Esophagus (tissue), 2 donors: ENCODE data around the gene C2orf76. TPM values are rescaled to one million over a fixed set of nuclear protein-coding genes. Genes with fewer than 3 reads are reported as not detected.
A peak's percentile ranks its signal among the peaks of the same experiment; 100 is the strongest.

Experiments used
- H3K27ac ChIP-seq, 2 donors: one replicate each; pipeline ENCODE4 v1.5.1; 2013; ENCODE audit warnings: low read depth in 2 of 2, mild to moderate bottlenecking in 2 of 2, inconsistent platforms in 1 of 2, low read length in 1 of 2, moderate library complexity in 1 of 2
- H3K27me3 ChIP-seq, 2 donors: one replicate each; pipeline ENCODE4 v1.6.1; 2013; ENCODE audit warnings: low read length in 2 of 2, control low read depth in 1 of 2, mild to moderate bottlenecking in 1 of 2; ENCODE audit not compliant: insufficient read depth in 2 of 2, control insufficient read depth in 1 of 2
- H3K36me3 ChIP-seq, 2 donors: one replicate each; pipeline ENCODE4 v1.6.1; 2013; ENCODE audit warnings: low read length in 1 of 2; ENCODE audit not compliant: control insufficient read depth in 2 of 2, insufficient read depth in 2 of 2
- H3K4me1 ChIP-seq, 2 donors: one replicate each; pipeline ENCODE4 v1.6.1; 2013; ENCODE audit warnings: low read length in 1 of 2; ENCODE audit not compliant: control insufficient read depth in 2 of 2, insufficient read depth in 2 of 2
- H3K4me3 ChIP-seq, 2 donors: one replicate each; pipeline ENCODE4 v1.5.1; 2013; ENCODE audit warnings: low read length in 2 of 2, mild to moderate bottlenecking in 2 of 2, low read depth in 1 of 2, moderate library complexity in 1 of 2
- H3K9me3 ChIP-seq, 2 donors: one replicate each; pipeline ENCODE4 v1.6.1; 2013; ENCODE audit warnings: mild to moderate bottlenecking in 2 of 2, low read depth in 1 of 2, low read length in 1 of 2, moderate library complexity in 1 of 2; ENCODE audit not compliant: control insufficient read depth in 2 of 2, insufficient read depth in 1 of 2
- WGBS, 2 donors: extraction: QIAGEN DNeasy Blood & Tissue Kit; methylation state at CpG; one replicate each; pipeline ENCODE4 v1.1.7; 2013; 5-methylcytosine and 5-hydroxymethylcytosine counted together
- polyA plus RNA-seq, 2 donors: library from polyadenylated mRNA; stranded (reverse); fragments of 200-250 nt; gene quantifications; one replicate each; pipeline ENCODE4 v1.2.3, GENCODE V29; 2013
- donor health status: healthy with polysubstance abuse.
- donor health status: Bipolar disorder and iron deficiency.

C2orf76 gene
- polyA plus RNA-seq, 2 donors, result 11.7 to 12.6 TPM

- Histone ChIP-seq H3K27me3 (no peaks in the 10 kb centered on the region), H3K27ac (peak overlapping the region; percentile 73 to 86), H3K4me3 (no peak overlapping the region), H3K4me1 (no peaks in the 10 kb centered on the region), H3K36me3 (no peaks in the 10 kb centered on the region), H3K9me3 (no peaks in the 10 kb centered on the region)
- 52 to 60% methylated on average over 8 of the region's 8 CpGs for WGBS, 2 donors
Measured at GRCh38 chr2:119323459-119323858, 43.2 kb downstream of the C2orf76 start.

- no peak overlapping the region for H3K4me3 ChIP-seq
- H3K4me1 ChIP-seq, result no peaks in the 10 kb centered on the region
- no peaks in the 10 kb centered on the region for H3K9me3 ChIP-seq
- no peaks in the 10 kb centered on the region for H3K27me3 ChIP-seq
- H3K36me3 ChIP-seq, result no peaks in the 10 kb centered on the region
- no peak overlapping the region for H3K27ac ChIP-seq
- WGBS, 2 donors, result 57 to 67% methylated on average over 7 of the region's 7 CpGs
Measured at GRCh38 chr2:119319593-119319992, 47.0 kb downstream of the C2orf76 start.

- Histone ChIP-seq H3K4me3 (no peak overlapping the region), H3K27me3 (no peaks in the 10 kb centered on the region), H3K9me3 (no peaks in the 10 kb centered on the region), H3K27ac (no peak overlapping the region), H3K36me3 (no peaks in the 10 kb centered on the region), H3K4me1 (no peaks in the 10 kb centered on the region)
- 95 to 98% methylated on average over 1 of the region's 1 CpG for WGBS, 2 donors
Measured at GRCh38 chr2:119317554-119317953, 49.1 kb downstream of the C2orf76 start.

GRCh38 chr2:119316066-119316465, 50.6 kb downstream of the C2orf76 start:
- H3K27ac ChIP-seq, result no peak overlapping the region
- H3K9me3 ChIP-seq, result no peaks in the 10 kb centered on the region
- no peaks in the 10 kb centered on the region for H3K27me3 ChIP-seq
- whole genome bisulfite sequencing, 2 donors, result 62 to 65% methylated on average over 3 of the region's 3 CpGs
- no peaks in the 10 kb centered on the region for H3K4me1 ChIP-seq
- H3K4me3 ChIP-seq, result no peak overlapping the region
- H3K36me3 ChIP-seq, result peaks cover 0 to 3% of the 10 kb centered on the region in 2 donors

GRCh38 chr2:119315241-119315925, 51.3 kb downstream of the C2orf76 start:
- H3K9me3 ChIP-seq, result no peaks in the 10 kb centered on the region
- H3K36me3 ChIP-seq, result peaks cover 0 to 3% of the 10 kb centered on the region in 2 donors
- no peaks in the 10 kb centered on the region for H3K27me3 ChIP-seq
- H3K4me1 ChIP-seq, result no peaks in the 10 kb centered on the region
- H3K4me3 ChIP-seq, result no peak overlapping the region
- WGBS, 2 donors, result 38 to 43% methylated on average over 4 of the region's 4 CpGs
- H3K27ac ChIP-seq, result peak overlapping the region in 1 of 2 donors; percentile 25

GRCh38 chr2:119311831-119312230, 54.8 kb downstream of the C2orf76 start:
- H3K4me3 ChIP-seq, result no peak overlapping the region
- WGBS, 2 donors, result 87 to 91% methylated on average over 9 of the region's 9 CpGs
- H3K4me1 ChIP-seq, result no peaks in the 10 kb centered on the region
- peaks cover 0 to 3% of the 10 kb centered on the region in 2 donors for H3K36me3 ChIP-seq
- H3K9me3 ChIP-seq, result no peaks in the 10 kb centered on the region
- H3K27ac ChIP-seq, result no peak overlapping the region
- H3K27me3 ChIP-seq, result no peaks in the 10 kb centered on the region

DNA sequence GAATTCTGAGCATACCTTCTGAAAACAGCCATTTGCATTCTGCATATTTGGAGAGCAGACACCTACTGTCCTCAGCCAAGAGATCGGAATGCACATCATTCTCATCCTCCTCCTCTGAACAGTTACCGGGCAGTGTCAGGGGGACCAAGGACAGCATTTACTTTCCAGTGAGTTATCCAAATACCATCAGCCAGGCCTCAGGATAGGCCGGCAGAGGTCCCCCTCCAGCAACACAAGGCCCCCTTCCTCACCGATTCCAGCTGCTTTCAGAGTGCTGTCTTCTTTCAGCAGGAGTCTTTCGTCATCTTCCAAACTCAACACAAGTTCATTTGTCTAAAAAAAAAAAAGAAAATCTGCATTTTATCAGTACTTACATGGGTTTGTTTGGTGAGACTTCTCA, 55.3 kb downstream of the C2orf76 start:
- Histone ChIP-seq H3K4me1 (no peaks in the 10 kb centered on the region), H3K36me3 (peaks cover 0 to 3% of the 10 kb centered on the region in 2 donors), H3K4me3 (no peak overlapping the region), H3K27ac (no peak overlapping the region), H3K9me3 (no peaks in the 10 kb centered on the region), H3K27me3 (no peaks in the 10 kb centered on the region)
- 86 to 92% methylated on average over 5 of the region's 5 CpGs for WGBS, 2 donors

- Histone ChIP-seq H3K4me1 (no peaks in the 10 kb centered on the region), H3K36me3 (peaks cover 0 to 3% of the 10 kb centered on the region in 2 donors), H3K9me3 (no peaks in the 10 kb centered on the region), H3K27ac (no peak overlapping the region), H3K4me3 (no peak overlapping the region), H3K27me3 (no peaks in the 10 kb centered on the region)
- 85 to 88% methylated on average over 4 of the region's 4 CpGs for WGBS, 2 donors
Measured at GRCh38 chr2:119308793-119309330, 57.8 kb downstream of the C2orf76 start.

DNA sequence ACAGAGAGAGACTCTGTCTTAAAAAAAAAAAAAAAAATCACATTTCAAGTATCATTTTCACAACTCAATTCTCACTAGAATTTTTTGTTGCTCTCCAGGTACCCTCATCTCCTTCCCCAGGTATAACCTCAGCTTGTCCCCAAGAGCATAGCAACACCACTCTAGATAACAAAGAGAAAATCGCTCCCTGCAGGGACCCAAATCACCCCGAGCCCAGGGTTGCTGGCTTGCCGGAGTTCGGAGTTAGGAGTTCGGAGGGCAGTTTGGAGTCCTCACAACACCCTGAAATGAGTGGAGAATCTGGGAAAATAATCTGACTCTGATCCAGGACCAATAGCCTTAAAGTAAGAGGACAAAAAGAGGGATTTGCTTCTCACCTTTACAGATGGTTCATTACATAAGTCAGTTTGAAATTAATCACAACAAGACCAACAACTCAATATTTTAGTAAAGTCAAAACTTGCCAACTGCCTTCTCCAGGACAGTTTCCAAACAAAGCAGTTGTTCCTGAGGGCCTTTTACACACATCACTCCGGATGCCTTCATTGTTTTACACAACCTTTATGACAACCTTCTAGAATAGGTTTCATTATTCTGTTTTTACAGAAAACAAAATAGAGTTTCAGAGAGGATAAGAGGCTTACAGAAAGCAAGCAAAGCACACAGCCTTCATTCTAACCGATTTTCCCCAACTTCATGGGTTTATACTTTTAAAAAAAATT, 59.1 kb downstream of the C2orf76 start:
- Histone ChIP-seq H3K36me3 (peaks cover 0 to 3% of the 10 kb centered on the region in 2 donors), H3K9me3 (no peaks in the 10 kb centered on the region), H3K27me3 (no peaks in the 10 kb centered on the region), H3K4me1 (no peaks in the 10 kb centered on the region), H3K4me3 (no peak overlapping the region), H3K27ac (no peak overlapping the region)
- WGBS, 2 donors, result 81 to 84% methylated on average over 7 of the region's 7 CpGs
